H1 (cell line): Measurements from ENCODE around the gene WWP2.

Experiments used
- ATF2 ChIP-seq: IDR thresholded peaks from 2 replicates; pipeline ENCODE4 v1.6.1; 2012; ENCODE audit warnings: low read length, inconsistent platforms
- CEBPB ChIP-seq: IDR thresholded peaks from 2 replicates; pipeline ENCODE4 v1.6.1; 2012; ENCODE audit warnings: low read depth, low read length
- CTCF ChIP-seq, 3 experiments: IDR thresholded peaks; 1 replicate in 2 of 3; 2 replicates in 1 of 3; pipeline versions ENCODE4 v1.5.1 to v1.6.1; 2011; ENCODE audit warnings: low read length in 3 of 3, mild to moderate bottlenecking in 3 of 3, inconsistent platforms in 2 of 3, low read depth in 1 of 3, moderate library complexity in 1 of 3; ENCODE audit not compliant: insufficient read depth in 1 of 3; ENCODE audit errors: control extremely low read depth in 1 of 3
- EZH2 ChIP-seq: fragments of 200-600 bp; sonication (generic); IDR thresholded peaks from 2 replicates; pipeline ENCODE4 v1.7.1; 2012; ENCODE audit warnings: low read depth, mild to moderate bottlenecking, moderate library complexity, low read length, inconsistent platforms; ENCODE audit not compliant: severe bottlenecking
- GABPA ChIP-seq: IDR thresholded peaks from 2 replicates; pipeline ENCODE4 v1.6.1; 2011; ENCODE audit warnings: mild to moderate bottlenecking, low read length, moderate library complexity, borderline replicate concordance; ENCODE audit not compliant: insufficient read depth
- GTF2F1 ChIP-seq: IDR thresholded peaks from 2 replicates; pipeline ENCODE4 v1.6.1; 2012; ENCODE audit warnings: low read depth, low read length, improper control_type of control experiment, borderline replicate concordance
- JUND ChIP-seq: IDR thresholded peaks from 2 replicates; pipeline ENCODE4 v1.6.1; 2011; ENCODE audit warnings: mild to moderate bottlenecking, improper control_type of control experiment, low read length
- MAX ChIP-seq: IDR thresholded peaks from 2 replicates; pipeline ENCODE4 v1.6.1; 2012; ENCODE audit warnings: inconsistent platforms
- POLR2A ChIP-seq, 2 experiments: IDR thresholded peaks; 1 replicate in 1 of 2; 2 replicates in 1 of 2; pipeline ENCODE4 v1.6.1; 2011; ENCODE audit warnings: low read depth in 2 of 2, low read length in 2 of 2, mild to moderate bottlenecking in 2 of 2; ENCODE audit errors: control extremely low read depth in 1 of 2
- POLR2AphosphoS5 ChIP-seq: IDR thresholded peaks from 2 replicates; pipeline ENCODE4 v1.6.1; 2011; ENCODE audit warnings: low read depth, low read length
- RNF2 ChIP-seq: fragments of 200-900, 300-1000 bp; sonication (generic); IDR thresholded peaks from 2 replicates; pipeline ENCODE4 v1.7.1; 2016; ENCODE audit warnings: borderline replicate concordance, low read depth, mild to moderate bottlenecking, antibody characterized with exemption, low read length; ENCODE audit not compliant: poor library complexity, severe bottlenecking; ENCODE audit errors: missing control alignments

GRCh38 chr16:69769404-69769803 lies 7.3 kb downstream of the WWP2 start:
- no peak for TF ChIP-seq CEBPB
- no peak for TF ChIP-seq POLR2A (IDR thresholded peaks at IDR 0.05; ENCODE audit: control extremely low read depth in 1 of 2, low read depth in 2 of 2, low read length in 2 of 2)
- no peak for TF ChIP-seq MAX
- TF ChIP-seq ATF2 = no peak
- TF ChIP-seq GABPA = no peak
- TF ChIP-seq CTCF (IDR thresholded peaks at IDR 0.05; ENCODE audit: control extremely low read depth in 1 of 3, insufficient read depth in 1 of 3, low read depth in 1 of 3, low read length in 3 of 3) = no peak
- TF ChIP-seq GTF2F1 = no peak
- no peak for TF ChIP-seq POLR2AphosphoS5
- no peak for TF ChIP-seq RNF2
- TF ChIP-seq JUND = no peak
- TF ChIP-seq EZH2 = no peak
